ENCODE data around the gene ZNF428. TPM values are rescaled to one million over a fixed set of nuclear protein-coding genes. Genes with fewer than 3 reads are reported as not detected.
"Not testable (repeated sequence)": the region's sequence is repeated elsewhere in the genome, so short reads cannot be mapped to it uniquely, and the experiment has no call there.

ZNF428 gene
- total RNA-seq, 2 donors from 2014 or later: 22.9 to 29.2 TPM

DNA sequence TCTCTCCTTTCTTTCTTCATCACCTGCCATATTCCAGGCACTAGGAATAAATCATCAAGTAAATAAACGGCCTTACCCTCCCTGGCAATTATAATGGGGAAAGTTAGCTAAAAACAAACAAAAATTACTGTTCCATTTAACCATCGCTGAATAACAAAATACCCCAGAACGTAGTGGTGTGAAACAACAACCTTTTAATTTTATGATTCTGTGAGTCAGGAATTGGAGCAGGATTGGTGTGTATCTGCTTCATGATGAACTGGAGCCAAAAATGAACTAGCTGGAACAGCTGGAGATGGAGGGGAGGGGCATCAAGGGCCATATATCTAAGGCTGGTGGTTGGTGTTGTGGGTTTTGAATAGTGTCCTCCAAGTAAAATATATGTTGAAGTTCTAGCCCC is 23.9 kb upstream of the ZNF428 start:
- intact Hi-C loops (cut with DNase I): no loop called here
- no peak for DNase-seq (ENCODE audit: low spot score)

DNA sequence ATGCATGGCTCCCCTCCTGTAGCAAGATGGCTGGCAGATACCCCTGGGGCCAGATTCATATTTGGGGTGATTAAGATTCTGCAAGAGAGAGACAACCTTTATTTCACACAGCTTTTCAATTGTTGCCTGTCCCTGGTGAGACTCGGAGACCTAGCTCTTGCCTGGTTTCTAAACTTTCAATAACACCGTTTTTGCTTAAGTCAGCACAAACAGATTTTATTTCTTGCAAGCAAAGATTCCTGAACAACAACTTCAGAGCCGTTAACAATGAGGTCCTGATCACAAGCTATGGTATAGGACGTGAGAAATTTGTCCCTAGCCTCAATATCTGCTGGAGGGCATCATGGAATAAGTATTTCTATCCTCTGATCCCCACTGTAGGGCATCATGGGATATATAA is 23.1 kb upstream of the ZNF428 start:
- intact Hi-C loops (cut with DNase I): no loop called here
- DNase-seq (ENCODE audit: low spot score): no peak

DNA sequence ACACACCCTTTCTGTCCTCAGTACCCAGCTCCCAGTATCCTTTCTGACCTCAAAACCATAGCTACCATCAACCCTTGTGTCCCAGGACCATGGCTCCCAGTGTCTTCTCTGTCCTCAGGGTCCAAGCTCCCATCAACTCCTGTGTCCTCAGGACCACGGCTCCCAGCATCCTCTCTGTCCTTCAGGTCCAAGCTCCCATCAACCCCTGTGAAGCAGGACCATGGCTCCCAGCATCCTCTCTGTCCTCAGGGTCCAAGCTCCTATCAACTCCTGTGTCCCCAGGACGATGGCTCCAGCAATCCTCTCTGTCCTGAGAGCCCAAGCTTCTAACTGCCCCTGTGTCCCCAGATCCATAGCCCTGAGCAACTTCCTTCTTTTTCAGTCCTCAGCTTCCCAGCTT is 21.9 kb upstream of the ZNF428 start:
- intact Hi-C loops (cut with DNase I): no loop called here
- DNase-seq (ENCODE audit: low spot score): no peak

DNA sequence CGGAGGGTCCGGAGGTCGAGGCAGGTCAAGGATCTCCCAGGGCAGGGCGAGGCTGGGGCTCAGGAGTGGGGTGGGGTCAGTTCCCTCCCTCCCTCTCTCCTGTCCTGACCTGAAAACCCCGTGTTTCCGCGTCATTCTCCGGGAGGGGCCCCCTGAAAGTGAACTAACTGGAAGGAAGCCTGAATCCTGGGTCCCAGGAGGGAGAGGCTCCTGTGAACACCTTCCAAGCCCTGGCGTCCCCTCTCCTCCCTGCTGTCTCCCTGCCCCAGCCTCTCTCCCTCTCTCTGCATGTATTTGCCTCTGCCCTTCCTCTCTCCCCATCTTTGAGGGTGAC is 21.0 kb upstream of the ZNF428 start:
- DNase-seq (ENCODE audit: low spot score): no peak
- intact Hi-C loops (cut with DNase I): no loop called here

DNA sequence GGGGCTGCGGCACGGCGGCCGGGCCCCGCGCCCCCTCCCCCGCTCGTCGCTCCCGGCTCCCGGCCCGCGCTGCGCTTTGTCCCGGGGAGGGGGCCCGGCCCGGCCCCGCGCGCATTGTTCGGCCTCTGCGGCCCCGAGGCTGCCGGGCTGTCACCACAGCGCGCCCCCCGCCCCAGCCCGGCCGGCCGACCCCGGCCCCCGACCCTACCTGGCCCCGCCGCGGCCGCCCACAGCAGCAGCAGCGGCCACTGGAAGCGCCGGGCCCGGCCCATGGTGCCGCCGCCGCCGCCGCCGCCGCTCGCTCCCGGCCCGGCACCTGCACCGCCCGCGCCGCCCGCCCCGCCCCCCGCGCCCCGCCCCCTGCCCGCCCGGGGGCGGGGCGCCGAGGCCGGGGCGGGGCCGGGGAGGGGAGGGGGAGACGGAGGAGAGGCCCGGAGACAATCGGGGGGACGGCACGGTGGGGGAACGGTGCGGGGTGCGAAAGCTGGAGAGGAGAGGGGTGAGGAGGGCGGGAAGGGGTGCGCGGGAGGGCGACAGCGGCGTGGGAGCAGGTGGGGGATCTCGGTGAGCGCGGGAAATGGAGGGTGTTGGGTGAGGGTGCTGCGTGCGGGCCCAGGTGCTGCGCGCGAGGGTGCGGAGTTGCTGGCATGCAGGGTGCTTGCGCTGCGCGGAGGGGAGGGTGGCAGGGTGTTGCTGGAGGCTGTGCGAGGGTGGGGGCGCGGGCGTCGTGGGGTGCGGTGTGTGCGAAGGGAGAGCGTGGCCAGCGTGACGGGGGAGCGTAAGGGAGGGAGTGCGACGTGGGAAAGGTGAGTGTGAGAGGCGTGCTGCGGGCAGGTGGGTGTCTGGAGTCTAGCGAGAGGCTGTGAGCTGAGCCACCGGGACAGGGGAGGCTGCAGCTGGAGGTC is 20.3 kb upstream of the ZNF428 start, which contains the start of gene CADM4:
CADM4 (minus strand) TSS at position 332 of the 905 bp plus-strand sequence; CDS start at position 272, 60 bp downstream.
- no peak for DNase-seq (ENCODE audit: low spot score)
- intact Hi-C loops (cut with DNase I): no loop called here

DNA sequence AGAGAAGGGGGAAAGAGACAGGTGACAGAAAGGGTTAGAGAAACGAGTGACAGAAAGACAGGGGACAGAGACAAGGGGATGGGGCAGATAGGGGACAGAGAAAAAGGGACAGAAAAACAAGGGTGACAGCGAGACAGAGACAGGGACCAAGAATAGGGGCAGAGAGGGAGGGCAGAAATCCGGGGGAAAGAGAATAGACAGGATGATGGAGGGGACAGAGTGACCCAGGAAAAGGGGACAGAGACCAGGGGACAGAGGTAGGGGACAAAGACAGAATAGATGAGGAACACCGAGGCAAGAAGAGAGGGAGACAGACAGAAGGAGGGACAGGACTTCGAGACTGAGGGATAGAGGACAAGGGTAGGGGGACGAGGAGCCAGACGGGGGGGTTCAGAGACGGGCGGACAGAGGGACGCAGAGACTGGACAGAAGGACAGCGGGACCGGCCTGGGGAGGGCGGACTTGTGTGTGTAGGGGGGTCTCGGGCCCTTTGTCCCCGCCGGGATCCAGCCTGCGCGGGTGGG is 19.6 kb upstream of the ZNF428 start:
- intact Hi-C loops (cut with DNase I): no loop called here
- DNase-seq (ENCODE audit: low spot score): no peak

DNA sequence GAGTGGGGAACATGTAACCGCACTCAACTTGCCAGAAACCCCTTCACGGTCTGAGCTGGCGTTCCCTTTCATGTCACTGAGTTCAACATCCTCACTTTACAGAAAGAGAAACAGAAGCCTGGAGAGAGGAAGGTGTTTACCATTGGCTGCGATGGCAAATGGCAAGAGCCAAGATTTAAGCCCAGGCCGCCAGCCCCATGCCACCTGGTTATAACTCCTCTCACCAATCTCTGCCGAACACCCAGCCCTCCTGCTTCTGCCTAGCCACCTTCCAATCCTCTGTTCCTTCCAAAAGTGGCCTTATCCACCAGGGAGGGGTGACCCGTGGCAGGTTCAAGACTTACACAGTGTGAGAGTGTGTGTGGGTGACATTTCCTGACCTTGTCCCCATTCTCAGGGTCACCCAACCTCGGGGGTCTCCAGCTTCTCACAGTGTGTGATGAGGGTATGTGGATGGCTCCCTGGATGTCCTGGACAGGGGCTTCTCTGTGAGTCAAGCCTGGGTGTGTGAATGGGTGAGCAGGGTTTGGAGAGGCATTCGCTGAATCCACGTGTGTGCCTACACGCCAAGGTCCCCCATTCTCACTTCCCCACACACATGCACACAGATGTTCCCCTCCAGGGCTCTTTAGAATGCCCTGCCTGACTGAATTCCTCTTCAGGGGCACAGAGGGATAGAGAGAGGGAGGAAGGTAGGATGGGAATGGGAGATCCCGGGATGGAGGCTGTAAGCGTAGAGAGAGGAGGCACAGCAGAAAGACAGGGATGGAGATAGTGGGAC is 19.0 kb upstream of the ZNF428 start:
- no peak for DNase-seq (ENCODE audit: low spot score)
- intact Hi-C loops (cut with DNase I): no loop called here

DNA sequence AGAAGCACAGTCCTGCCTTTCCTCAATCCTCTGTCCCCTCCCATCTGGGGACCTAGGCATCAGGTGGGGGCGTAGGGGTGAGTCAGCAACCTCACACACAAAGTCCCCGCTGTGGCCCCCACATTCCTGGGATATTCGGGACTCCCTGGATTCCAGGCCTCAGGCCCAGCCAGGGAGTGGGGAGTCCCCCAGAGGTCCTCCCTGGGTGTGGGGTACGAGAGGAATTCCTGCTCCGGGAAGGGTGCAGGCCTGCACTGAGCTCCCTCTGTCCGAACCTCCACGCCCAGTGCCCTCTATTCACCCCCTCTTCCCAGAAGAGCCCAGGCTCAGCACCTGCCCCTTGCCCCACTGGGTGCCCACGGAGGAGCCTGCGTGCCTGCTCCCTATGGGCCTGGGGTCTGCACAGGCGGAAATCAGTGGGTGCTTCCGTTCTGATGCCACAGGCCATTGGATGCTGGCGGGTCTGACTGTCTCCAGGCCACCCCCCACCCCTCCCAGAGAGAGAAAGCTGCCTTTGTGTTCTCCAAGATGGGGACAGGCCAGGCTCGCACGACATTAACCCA is 16.8 kb upstream of the ZNF428 start:
- no peak for DNase-seq (ENCODE audit: low spot score)
- intact Hi-C loops (cut with DNase I): no loop called here

DNA sequence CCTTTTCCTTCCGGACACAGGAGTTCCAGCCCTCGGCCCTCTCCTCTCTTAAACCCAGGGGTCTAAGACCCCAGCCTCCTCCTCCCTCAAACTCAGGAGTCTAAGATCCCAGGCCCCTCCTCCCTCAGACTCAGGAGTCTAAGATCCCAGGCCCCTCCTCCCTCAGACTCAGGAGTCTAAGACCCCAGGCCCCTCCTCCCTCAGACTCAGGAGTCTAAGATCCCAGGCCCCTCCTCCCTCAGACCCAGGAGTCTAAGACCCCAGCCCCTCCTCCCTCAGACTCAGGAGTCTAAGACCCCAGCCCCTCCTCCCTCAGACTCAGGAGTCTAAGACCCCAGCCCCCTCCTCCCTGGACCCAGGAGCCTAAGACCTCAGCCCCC is 16.1 kb upstream of the ZNF428 start:
- intact Hi-C loops (cut with DNase I); DNase-seq (ENCODE audit: low spot score): not testable (repeated sequence)

DNA sequence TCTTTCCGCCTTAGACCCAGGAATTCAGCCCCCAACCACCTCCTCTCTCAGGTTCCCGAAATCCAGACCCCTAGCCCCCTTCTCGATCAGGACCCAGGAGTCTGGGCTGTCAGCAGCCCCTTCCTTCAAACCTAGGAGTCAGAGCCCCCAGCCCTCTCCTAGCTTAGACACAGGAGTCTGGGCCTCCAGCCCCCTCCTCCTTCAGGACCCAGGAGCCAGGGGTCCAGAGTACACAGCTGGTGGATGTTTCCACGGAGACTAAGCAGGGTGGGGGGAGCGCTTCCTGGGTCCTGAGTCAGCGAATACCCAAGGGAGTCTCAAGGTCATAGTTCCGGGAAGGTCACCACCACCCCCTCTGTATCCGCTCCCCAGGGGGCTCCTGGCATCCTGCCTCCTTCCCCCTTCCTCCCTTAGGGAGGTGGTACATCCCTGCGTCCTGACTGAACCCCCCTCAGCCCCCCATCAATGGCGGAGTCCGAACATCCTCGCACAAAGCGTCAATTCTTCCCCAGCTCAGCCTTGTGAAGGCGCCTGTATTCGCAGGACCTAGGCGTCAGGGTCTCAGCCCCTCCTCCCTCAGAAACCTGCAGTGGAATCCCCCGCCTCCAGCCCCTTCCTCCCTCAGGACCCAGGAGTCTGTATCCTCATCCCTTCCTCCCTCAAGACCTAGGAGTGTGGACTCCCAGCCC is 15.6 kb upstream of the ZNF428 start:
- no peak for DNase-seq (ENCODE audit: low spot score)
- intact Hi-C loops (cut with DNase I): no loop called here

DNA sequence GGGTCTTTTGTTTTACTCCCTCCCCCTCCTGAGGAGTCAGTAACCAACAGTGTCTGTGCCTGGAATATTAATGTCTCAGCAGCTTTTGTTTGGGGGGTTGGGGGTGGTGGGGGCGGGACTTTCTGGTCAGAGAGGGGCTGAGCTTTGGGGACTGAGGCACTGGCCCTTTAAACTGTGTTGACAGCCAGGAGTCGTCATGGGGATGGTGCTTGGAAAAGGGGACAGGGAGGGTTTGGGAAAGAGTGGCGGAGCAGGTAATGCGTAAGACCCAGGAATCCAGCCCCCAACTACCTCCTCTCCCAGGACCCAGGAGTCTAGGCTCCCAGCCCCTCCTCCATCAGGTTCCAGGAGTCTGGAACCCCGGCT is 15.1 kb upstream of the ZNF428 start:
- intact Hi-C loops (cut with DNase I): no loop called here
- DNase-seq (ENCODE audit: low spot score): no peak

DNA sequence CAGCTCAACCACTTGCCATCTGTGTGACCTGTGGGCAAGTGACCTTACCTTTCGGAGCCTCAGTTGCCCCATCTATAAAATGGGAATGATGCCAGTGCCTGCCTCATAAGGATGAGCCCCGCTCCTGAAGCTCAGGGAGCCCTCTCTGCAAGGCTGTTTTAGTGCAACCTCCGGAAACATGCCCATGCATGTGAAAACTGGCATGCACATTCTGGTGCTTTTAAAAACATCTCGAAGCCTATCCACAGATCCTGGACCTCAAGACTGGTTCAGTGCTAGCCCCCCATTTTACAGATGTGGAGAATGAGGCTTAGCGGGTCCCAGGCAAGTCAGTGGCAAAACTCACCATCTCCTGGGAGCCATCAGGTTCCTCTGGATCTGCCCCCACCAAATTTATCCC is 14.6 kb upstream of the ZNF428 start:
- DNase-seq (ENCODE audit: low spot score): no peak
- intact Hi-C loops (cut with DNase I): no loop called here

DNA sequence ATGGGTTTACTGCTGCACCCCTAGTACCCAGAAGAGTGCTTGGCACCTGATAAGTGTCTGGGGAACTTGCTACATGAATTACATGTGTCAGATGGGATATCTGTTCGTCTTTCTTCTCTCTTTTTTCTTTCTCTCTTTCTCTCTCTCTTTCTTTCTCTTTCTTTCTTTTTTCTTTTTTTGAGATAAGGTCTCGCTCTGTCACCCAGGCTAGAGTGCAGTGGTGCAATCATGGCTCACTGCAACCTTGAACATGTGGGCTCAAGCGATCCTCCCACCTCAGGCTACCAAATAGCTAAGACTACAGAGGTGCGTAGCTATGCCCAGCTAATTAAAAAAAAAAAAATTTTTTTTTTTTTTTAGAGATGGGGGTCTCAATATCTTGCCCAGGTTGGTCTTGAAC is 14.1 kb upstream of the ZNF428 start:
- DNase-seq (ENCODE audit: low spot score): no peak
- intact Hi-C loops (cut with DNase I): no loop called here

DNA sequence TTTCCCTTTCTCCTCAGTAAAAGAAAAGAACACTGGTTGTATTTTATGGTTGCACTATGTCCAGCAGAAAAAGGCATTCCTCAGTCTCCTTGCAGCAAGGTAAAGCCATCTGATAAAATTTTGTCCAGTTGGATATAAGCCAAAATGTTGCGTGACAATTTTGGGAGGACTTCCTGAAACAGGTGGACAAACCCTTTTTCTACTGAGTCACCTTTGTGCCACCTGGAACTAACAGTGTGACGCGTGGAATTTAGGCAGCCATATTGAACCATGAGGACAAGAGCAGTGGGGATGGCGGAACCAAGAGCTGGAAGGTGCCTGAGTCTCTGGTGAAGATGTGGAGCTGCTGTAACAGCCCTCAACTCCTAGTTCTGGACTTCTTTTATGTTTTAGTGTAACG is 12.1 kb upstream of the ZNF428 start:
- intact Hi-C loops (cut with DNase I): no loop called here
- no peak for DNase-seq (ENCODE audit: low spot score)

DNA sequence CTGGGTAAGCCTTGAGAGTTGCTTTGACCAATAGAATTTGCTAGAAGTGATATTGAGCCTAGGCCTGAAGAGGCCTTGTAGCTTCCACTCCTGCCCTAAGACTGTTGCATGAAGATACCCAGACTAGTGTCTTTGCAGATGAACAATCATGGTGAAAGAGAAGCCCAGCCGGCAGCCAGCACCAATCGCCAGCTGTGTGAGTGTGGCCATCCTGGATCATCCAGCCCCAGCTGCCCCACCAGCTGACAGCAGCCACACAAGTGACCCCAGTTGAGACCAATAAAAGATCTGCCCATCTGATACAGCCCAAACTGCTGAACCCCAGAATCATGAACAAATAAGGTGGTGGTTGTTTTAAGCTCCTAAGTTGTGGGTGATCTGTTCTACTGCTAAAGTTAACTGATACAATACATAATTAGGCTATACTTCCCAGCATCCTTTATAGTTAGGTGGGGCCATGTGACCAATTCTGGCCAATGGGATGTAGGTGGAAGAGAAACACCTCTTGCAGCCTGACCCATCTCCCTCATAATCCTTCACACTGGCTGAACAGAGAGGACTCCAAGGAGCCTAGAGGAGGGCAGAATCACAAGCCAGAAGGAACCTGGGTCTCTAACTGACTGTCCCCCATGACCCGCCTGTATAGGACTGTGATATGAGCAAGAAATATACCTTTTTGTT is 9.4 kb upstream of the ZNF428 start:
- DNase-seq (ENCODE audit: low spot score): no peak
- intact Hi-C loops (cut with DNase I): no loop called here

DNA sequence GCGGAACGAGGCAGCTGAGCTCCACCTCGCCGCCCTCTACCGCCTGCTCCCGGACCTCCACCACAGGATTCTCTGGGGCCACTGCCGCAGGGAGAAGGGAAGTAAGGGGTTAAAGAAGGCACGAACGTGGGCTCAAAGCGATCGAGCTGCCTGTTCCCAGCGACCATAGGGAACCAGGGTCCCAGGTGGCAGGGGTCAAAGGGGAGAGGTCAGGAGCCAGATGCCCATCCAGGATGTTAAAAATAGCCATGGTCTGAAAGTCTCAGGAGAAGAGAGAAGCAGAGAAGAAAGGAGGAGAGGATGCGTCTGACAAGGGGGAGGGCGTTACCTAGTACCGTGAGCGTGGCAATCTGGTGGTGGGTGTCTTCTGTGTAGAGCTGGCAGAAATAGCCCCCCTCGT is 7.4 kb upstream of the ZNF428 start:
- intact Hi-C loops (cut with DNase I): no loop called here
- no peak for DNase-seq (ENCODE audit: low spot score)

DNA sequence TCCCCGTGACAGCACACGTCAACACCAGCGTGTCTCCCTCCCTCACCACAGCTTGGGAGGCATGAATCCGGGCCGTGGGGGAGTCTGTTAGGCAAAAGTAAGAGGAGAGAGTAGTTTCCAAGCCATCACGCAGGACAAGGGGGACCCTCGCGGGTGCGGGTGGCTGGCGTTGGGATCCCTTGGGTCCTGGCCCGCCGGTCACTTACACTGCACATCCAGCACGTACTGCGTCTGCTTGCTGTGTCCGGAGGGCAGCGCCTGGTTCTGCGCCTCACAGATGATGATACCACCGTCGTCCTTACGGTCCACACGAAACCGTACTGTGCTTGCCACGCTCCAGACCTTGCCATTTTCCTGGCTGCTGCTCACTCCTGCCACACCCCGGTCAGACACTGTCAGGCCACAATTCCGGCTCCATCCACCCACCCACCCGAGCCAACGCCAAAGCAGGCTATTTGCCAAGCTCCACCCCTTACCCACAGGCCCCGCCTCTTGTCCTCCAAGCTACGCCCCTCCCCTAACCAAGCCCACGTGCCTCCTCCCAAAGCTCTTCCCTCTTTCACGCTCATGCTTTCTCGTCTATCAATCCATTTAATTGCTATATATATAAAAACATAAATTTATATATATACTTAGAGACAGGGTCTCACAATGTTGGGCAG is 6.6 kb upstream of the ZNF428 start:
- DNase-seq (ENCODE audit: low spot score): no peak

DNA sequence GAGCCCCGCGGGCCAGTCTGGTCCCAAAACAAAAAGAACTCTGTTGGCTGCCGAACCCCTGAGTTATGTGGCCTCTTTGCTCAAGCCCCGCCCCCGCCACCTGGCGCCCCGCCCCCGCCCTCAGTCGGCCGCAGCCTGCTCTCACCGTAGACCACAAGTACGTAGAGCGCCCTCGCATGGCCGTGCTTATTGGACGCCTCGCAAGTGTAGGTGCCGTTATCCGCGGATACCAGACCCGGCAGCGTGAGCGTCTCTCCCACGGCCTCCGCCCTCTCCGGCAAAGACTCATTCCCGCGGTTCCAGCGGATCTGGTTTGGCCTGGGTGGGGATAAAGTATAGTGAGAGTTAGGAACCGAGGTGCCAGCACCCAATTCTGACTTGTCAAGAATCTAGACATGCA is 5.5 kb upstream of the ZNF428 start:
- intact Hi-C loops (cut with DNase I): no loop called here
- DNase-seq (ENCODE audit: low spot score): no peak

More for the DNA sequence above, 6.6 kb upstream of the ZNF428 start:
- intact Hi-C loops (cut with DNase I): no loop called here

Data from posterior vena cava (tissue), 2 donors.